HG02970 (cell line): ENCODE results near the gene TMEM116.
"Not testable (repeated sequence)": the region's sequence is repeated elsewhere in the genome, so short reads cannot be mapped to it uniquely, and the experiment has no call there.

Experiments used
- ATAC-seq: cut with Tn5 transposase; IDR thresholded peaks from one replicate; pipeline ENCODE4 v1.9.1; 2021; ENCODE audit warnings: mild to moderate bottlenecking, moderate library complexity, moderate number of reproducible peaks; ENCODE audit not compliant: unreplicated experiment, low FRiP score

TMEM116 gene

GRCh38 chr12:112010415-112011344 lies 2.3 kb downstream of the TMEM116 start:
- ATAC-seq: no peak

DNA sequence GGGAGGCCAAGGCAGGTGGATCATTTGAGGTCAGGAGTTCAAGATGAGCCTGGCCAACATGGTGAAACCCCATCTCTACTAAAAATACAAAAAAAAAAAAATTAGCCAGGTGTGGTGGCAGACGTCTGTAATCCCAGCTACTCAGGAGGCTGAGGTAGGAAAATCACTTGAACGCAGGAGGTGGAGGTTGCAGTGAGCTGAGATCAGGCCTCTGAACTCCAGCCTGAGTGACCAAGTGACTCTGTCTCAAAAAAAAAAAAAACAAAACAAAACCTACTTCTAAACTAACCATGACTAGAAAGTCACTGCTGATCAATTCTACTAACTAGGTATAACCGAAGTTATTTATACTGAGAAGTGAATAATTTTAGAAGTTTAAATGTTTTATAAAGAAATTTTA lies 3.4 kb downstream of the TMEM116 start:
- ATAC-seq: not testable (repeated sequence)

DNA sequence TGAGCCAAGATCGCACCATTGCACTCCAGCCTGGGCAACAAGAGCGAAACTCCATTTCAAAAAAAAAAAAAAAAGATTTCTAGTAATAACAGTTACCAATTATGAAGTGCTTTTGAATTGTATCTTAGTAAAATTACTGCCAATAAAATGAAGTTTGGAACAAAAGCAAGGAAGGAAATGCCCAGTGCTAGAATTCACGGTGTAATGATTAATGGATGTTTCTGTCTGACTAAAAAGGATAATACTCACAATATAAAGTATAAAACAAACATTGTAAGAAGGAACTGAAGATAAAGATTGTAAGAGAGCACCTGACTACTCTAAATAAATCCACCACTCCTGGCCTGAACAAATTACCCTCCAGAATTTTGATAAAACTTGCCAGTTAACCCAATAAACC lies 4.0 kb downstream of the TMEM116 start:
- no peak for ATAC-seq

DNA sequence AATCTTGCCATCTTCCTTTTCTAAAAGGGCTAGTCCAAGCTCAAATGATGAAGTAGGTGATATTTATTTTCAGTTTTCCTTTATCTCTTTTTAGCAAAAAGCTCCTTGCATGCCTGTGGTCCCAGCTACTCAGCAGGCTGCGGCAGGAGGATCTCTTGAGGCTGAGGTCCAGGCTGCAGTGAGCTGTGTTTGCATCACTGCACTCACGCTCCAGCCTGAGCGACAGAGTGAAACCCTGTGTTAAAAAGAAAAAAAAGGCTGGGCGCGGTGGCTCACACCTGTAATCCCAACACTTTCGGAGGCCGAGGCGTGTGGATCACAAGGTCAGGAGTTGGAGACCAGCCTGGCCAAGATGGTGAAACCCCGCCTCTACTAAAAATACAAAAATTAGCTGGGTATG lies 5.0 kb downstream of the TMEM116 start:
- no peak for ATAC-seq

DNA sequence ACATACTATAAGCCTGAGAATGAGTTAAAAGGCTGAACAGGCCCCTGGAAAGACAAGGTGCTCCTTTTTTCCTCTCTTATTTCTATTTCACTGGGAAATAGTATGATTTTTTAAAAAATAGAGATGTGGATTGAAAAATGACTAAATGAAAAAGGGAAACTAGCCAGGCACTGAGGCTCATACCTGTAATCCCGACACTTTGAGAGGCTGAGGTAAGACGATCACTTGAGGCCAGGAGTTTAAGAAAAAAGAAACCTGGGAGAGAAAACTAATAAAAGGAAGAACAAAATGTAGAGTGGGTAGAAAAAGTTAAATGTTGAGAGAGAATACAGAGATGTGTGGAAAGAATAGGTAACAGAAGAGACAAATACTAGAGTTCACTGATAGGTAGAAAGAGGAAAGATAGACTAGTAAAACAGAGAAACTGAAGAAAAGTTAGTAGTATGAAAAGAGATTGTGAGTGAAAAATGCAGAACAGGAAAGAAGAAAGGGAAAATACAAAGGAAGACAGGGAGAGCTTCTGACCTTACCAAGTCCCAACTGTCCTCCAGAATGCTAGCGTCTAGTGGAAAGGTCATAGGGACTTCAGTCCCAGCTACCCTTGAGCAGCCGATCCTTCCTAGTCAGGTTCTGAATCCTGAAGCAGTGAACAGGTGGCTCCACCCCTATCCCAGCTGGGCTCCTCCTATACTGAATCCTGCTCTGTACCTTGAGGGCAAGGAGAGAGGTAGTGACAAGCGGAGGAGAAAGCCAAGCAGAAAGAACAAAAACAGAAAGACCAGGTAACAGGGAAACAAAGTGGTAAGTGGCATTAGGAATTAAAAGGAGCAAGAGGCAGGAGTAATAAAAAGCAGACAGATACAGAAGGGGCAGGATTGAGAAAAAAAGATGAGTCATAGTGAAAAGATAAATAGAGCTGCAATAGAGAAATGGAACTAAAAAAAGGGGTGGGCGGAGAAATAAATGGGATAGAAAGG lies 7.3 kb downstream of the TMEM116 start:
- ATAC-seq: no peak

GRCh38 chr12:112004041-112004440 lies 8.9 kb downstream of the TMEM116 start:
- no peak for ATAC-seq

DNA sequence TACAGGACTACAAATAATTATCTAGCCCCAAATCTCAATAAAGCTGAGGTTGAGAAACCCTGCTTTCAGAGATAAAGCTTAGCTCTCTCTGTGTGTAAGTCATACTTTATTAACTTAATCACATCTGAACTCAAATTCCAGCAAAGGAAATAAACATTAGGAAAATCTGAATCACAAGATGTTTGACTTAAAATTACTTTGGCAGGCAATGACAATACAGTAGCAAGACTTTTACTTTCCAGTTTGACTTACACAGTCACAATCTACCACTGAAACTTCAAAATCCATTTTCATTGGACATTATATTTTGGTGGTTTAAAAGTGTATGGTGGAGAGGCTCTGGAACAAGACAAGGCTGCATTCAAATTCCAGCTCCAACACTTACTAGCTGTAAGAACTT lies 11.4 kb downstream of the TMEM116 start:
- no peak for ATAC-seq

GRCh38 chr12:112000820-112001219 lies 12.1 kb downstream of the TMEM116 start:
- ATAC-seq: no peak

DNA sequence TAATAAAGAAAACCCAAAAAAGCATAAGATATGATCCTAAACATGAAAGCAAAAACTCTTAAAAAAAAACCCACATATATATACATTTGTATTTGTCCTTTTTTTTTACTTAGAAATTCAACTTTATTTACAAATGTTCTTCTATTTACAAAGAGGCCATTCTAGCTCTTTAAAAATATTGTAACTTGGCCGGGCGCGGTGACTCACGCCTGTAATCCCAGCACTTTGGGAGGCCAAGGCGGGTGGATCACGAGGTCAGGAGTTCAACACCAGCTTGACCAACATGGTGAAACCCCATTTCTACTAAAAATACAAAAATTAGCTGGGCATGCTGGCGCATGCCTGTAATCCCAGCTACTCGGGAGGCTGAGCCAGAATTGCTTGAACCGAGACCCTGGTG lies 13.8 kb downstream of the TMEM116 start:
- not testable (repeated sequence) for ATAC-seq

- ATAC-seq: no peak
Observed at GRCh38 chr12:111998015-111998414, 14.9 kb downstream of the TMEM116 start.

DNA sequence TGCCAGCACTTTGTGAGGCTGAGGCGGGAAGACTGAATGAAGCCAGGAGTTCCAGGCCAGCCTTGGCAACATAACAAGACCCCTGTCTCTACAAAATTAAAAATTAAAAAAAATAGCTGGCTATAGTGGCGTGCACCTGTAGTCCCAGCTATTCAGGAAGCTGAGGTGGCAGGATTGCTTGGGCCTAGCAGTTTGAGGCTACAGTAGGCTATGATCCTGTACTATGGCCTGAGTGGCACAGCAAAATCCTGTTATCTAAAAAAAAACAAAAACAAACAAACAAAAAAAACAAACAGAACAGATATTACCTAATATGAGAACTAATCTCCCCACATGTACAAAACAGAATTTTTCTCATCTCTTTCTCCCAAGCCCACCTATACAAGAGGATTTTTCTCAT lies 15.7 kb downstream of the TMEM116 start:
- no peak for ATAC-seq

DNA sequence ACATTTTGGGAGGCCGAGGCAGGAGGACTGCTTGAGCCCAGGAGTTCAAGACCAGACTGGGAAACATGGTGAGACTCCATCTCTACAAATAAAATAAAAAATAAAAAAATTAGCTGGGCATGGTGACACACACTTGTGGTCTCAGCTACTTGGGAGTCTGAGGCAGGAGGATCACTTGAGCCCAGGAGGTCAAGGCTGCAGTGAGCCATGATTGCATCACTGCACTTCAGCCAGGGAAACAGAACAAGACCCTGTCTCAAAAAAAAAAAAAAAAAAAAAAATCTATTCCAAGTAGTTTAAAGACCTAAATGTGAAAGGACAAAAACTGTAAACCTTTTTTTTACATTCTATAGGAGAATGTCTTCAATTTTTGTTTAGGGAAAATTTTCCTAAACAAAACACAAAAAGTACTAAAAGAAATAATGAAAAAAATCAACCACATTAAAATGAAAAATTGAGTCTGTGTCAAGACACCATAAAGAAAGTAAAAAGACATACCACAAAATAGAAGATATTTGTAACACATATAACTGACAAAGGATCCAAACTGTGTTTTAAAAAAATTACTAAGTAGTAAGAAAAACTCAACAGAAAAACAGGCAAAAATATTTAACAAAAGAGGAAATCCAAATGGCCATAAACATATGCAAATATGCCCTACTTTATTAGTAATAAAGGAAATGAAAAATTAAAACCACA lies 17.0 kb downstream of the TMEM116 start:
- ATAC-seq: no peak

- ATAC-seq: not testable (repeated sequence)
Observed at GRCh38 chr12:111994211-111995111, 18.5 kb downstream of the TMEM116 start.

GRCh38 chr12:111993292-111994150 lies 19.4 kb downstream of the TMEM116 start:
- no peak for ATAC-seq

- ATAC-seq: no peak
Observed at GRCh38 chr12:111992464-111992863, 20.5 kb downstream of the TMEM116 start.

- ATAC-seq: no peak
Observed at GRCh38 chr12:111991946-111992345, 21.0 kb downstream of the TMEM116 start.

DNA sequence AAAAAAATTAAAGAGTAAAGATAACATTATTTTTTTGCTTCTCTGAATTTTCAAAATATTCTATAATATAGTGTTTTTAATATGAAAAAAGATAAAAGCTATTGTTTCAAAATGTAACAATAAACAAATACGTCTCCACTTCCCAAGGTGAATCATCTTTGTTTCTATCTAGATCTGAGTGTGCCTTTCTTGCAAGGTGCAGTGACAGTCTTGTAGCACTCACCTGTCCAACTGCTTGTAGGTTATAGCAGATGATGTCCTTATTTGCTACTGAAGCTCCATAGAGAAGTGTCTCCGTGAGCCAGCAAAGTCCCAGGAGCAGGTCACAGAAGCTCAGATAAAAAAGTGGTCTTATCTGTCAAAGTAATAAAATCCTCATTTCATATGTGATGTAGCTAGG lies 21.4 kb downstream of the TMEM116 start:
- no peak for ATAC-seq

- ATAC-seq: no peak
Observed at GRCh38 chr12:111984820-111985219, 28.1 kb downstream of the TMEM116 start.

- no peak for ATAC-seq
Observed at GRCh38 chr12:111981987-111982386, 31.0 kb downstream of the TMEM116 start.
